GM18873 (cell line): ENCODE measurements around the gene GRID2.
A peak's percentile ranks its signal among the peaks of the same experiment; 100 is the strongest.
"Not testable (repeated sequence)": the region's sequence is repeated elsewhere in the genome, so short reads cannot be mapped to it uniquely, and the experiment has no call there.

Experiments used
- ATAC-seq: cut with Tn5 transposase; IDR thresholded peaks from one replicate; pipeline ENCODE4 v1.9.1; 2021; ENCODE audit warnings: mild to moderate bottlenecking, moderate library complexity, moderate number of reproducible peaks; ENCODE audit not compliant: unreplicated experiment, low FRiP score

The GRID2 gene

GRCh38 chr4:92304606-92305005, 840 bp downstream of the GRID2 start:
- ATAC-seq, result no peak

- no peak for ATAC-seq
Observed at GRCh38 chr4:92305148-92305877, 1.5 kb downstream of the GRID2 start.

- ATAC-seq, result no peak
Observed at GRCh38 chr4:92305878-92306520, 2.2 kb downstream of the GRID2 start.

GRCh38 chr4:92307181-92307580, 3.4 kb downstream of the GRID2 start:
- no peak for ATAC-seq

GRCh38 chr4:92307866-92308265, 4.1 kb downstream of the GRID2 start:
- no peak for ATAC-seq

- no peak for ATAC-seq
Observed at GRCh38 chr4:92317047-92317446, 13.3 kb downstream of the GRID2 start.

GRCh38 chr4:92328095-92328494, 24.3 kb downstream of the GRID2 start:
- ATAC-seq, result no peak

GRCh38 chr4:92333016-92333415, 29.2 kb downstream of the GRID2 start:
- no peak for ATAC-seq

- no peak for ATAC-seq
Observed at GRCh38 chr4:92334716-92335350, 31.1 kb downstream of the GRID2 start.

- no peak for ATAC-seq
Observed at GRCh38 chr4:92339676-92340075, 35.9 kb downstream of the GRID2 start.

GRCh38 chr4:92344216-92344615, 40.5 kb downstream of the GRID2 start:
- no peak for ATAC-seq

GRCh38 chr4:92346289-92346688, 42.5 kb downstream of the GRID2 start:
- ATAC-seq, result no peak

GRCh38 chr4:92357966-92358365, 54.2 kb downstream of the GRID2 start:
- no peak for ATAC-seq

- ATAC-seq, result no peak
Observed at GRCh38 chr4:92359491-92359890, 55.7 kb downstream of the GRID2 start.

GRCh38 chr4:92362028-92362427, 58.3 kb downstream of the GRID2 start:
- no peak for ATAC-seq

GRCh38 chr4:92368653-92369052, 64.9 kb downstream of the GRID2 start:
- no peak for ATAC-seq

- ATAC-seq, result no peak
Observed at GRCh38 chr4:92381616-92382015, 77.8 kb downstream of the GRID2 start.

GRCh38 chr4:92382128-92382527, 78.4 kb downstream of the GRID2 start:
- no peak for ATAC-seq

GRCh38 chr4:92387459-92388069, 83.8 kb downstream of the GRID2 start:
- ATAC-seq, result peak; percentile 64

- ATAC-seq, result no peak
Observed at GRCh38 chr4:92399032-92399431, 95.3 kb downstream of the GRID2 start.

- ATAC-seq, result not testable (repeated sequence)
Observed at GRCh38 chr4:92403525-92403924, 99.8 kb downstream of the GRID2 start.
